ENCODE measurements around the gene NEAT1. TPM values are rescaled to one million over a fixed set of nuclear protein-coding genes. Genes with fewer than 3 reads are reported as not detected.
A peak's percentile ranks its signal among the peaks of the same experiment; 100 is the strongest.

Gene NEAT1
- 100 to 1,000 TPM; 525 to 618 TPM for total RNA-seq

DNA sequence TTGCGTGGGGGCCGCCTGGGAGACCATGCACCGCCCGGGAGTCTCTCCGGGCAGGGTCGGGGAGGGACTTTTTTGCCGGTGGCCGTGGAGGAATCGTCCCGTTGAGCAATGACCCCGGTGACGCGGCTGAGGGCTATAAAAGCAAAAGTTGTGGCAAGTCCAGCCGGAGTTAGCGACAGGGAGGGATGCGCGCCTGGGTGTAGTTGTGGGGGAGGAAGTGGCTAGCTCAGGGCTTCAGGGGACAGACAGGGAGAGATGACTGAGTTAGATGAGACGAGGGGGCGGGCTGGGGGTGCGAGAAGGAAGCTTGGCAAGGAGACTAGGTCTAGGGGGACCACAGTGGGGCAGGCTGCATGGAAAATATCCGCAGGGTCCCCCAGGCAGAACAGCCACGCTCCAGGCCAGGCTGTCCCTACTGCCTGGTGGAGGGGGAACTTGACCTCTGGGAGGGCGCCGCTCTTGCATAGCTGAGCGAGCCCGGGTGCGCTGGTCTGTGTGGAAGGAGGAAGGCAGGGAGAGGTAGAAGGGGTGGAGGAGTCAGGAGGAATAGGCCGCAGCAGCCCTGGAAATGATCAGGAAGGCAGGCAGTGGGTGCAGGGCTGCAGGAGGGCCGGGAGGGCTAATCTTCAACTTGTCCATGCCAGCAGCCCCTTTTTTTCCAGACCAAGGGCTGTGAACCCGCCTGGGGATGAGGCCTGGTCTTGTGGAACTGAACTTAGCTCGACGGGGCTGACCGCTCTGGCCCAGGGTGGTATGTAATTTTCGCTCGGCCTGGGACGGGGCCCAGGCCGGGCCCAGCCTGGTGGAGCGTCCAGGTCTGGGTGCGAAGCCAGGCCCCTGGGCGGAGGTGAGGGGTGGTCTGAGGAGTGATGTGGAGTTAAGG, at the start of gene NEAT1:
NEAT1 (plus strand) TSS at position 166 of the 883 bp plus-strand sequence.
- DNase-seq: peak; percentile 97
- H3K4me3 Mint-ChIP-seq: peak within 1 kb of the TSS; percentile 94
- H3K9me3 Mint-ChIP-seq (ENCODE audit: low read depth): no peaks in the 10 kb centered on the region
- peak; percentile 21 for ATAC-seq
- peak within 1 kb of the TSS; percentile 98 for H3K27ac Mint-ChIP-seq
- peaks cover 2% of the 10 kb centered on the region for H3K27me3 Mint-ChIP-seq
- H3K36me3 Mint-ChIP-seq: peaks cover 54% of the 10 kb centered on the region
- peaks cover 47% of the 10 kb centered on the region for H3K4me1 Mint-ChIP-seq
- CTCF ChIA-PET: interaction anchor here (1.5 to 16.5 kb wide), 2 partner anchors 36 to 81 kb away, joined by 3 to 489 read pairs; partner anchors contain the start of genes FRMD8 and MALAT1

DNA sequence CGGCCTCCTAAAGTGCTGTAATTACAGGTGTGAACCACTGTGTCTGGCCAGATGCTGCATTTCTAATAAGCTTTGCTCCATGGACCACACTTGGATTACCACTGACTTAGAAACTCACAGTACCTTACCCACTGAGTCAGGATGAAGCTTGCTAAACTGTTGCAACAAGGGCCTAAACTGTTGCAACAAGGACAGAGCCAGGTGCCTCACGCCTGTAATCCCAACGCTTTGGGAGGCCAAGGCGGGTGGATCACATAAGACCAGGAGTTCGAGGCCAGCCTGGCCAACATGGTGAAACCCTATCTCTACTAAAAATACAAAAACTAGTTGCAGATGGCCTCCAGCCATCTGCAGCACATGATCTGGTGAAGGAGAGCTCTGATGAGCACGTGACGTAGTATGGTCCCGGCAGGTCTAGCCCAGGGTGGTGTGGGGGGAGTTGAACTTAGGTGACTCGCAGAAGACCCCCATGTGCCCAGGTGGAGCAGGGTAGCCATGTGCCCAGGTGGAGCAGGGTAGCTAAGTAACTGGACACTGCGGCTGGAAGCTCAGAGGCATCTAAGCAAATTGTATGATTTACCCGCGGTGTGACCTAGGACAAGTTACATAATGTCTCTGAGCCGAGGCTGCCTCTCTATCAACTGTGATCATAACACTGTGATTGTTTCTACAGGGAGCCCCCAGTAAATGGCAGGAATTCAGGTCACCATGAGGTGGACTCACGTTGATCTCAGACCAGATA, 48.6 kb upstream of the NEAT1 start:
- Mint-ChIP-seq H3K4me1 (peaks cover 4% of the 10 kb centered on the region), H3K9me3 (ENCODE audit: low read depth) (no peaks in the 10 kb centered on the region), H3K36me3 (no peaks in the 10 kb centered on the region), H3K27me3 (no peaks in the 10 kb centered on the region), H3K27ac (no peak overlapping the region), H3K4me3 (no peak overlapping the region)
- ATAC-seq (no peak), DNase-seq (no peak)
- CTCF ChIA-PET: interaction anchor here (1.1 to 1.2 kb wide), 4 partner anchors 11 to 137 kb away, joined by 3 to 4 read pairs (median 4); no protein-coding TSS in a partner anchor

DNA sequence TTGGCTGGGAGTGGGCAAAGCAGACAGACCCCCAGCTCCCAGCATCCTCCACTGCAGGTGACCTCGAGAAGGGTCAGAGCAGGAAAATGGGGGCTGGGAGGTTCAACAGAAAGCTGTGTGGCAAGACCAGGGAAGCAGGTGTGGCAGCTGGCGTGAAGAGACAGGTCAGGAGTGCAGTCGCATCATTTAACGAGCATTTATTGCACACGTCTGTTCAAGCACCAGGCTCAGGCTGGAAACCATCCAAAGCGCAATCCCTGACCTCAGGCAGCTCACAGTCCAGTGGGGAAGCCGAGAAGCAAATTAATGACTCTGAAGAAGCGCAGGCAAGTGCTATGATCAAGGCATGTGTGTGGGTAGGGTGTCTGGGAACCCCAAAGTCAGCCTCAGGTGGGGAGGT, 47.6 kb upstream of the NEAT1 start:
- H3K27ac Mint-ChIP-seq: no peak overlapping the region
- CTCF ChIA-PET: interaction anchor here (1.1 kb wide), 1 partner anchor 41 kb away, joined by 3 read pairs; no protein-coding TSS in a partner anchor
- H3K4me1 Mint-ChIP-seq: peaks cover 4% of the 10 kb centered on the region
- H3K36me3 Mint-ChIP-seq: no peaks in the 10 kb centered on the region
- no peaks in the 10 kb centered on the region for H3K27me3 Mint-ChIP-seq
- H3K4me3 Mint-ChIP-seq: no peak overlapping the region
- ATAC-seq (no peak), DNase-seq (no peak)
- no peaks in the 10 kb centered on the region for H3K9me3 Mint-ChIP-seq (ENCODE audit: low read depth)

DNA sequence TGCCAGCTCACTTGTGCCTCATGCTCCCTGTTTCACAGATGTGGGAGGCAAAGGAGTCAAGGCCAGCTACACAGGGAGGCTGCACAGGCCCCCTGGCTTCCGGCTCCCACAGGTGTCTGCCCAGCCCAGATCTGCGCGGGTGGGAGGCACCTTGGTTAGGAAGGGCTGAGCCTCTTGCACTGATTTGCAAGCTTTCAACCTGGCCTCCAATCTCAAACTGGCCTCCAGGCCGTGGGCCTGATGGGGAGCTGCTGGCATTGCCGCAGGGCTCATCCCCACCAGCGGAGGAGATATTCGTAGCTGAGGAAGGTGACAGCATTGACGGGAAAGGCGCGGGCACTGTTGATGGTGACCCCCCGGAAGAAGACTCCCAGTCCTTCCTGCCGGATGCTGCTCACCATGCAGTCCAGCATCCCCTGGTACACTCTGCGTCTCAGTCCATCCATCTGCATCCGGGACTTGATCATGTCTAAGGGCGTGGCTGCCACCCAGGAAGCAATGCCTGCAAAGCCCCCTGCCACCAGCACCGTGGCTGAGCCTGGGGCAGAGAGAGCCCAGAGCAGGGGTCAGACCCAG, 46.4 kb upstream of the NEAT1 start:
- Mint-ChIP-seq H3K27me3 (no peaks in the 10 kb centered on the region), H3K36me3 (no peaks in the 10 kb centered on the region), H3K27ac (no peak overlapping the region), H3K4me3 (no peak overlapping the region), H3K9me3 (ENCODE audit: low read depth) (no peaks in the 10 kb centered on the region), H3K4me1 (peaks cover 3% of the 10 kb centered on the region)
- DNase-seq (no peak), ATAC-seq (no peak)
- CTCF ChIA-PET: interaction anchor here (0.7 to 1.1 kb wide), 3 partner anchors 11 to 212 kb away, joined by 3 read pairs; no protein-coding TSS in a partner anchor

DNA sequence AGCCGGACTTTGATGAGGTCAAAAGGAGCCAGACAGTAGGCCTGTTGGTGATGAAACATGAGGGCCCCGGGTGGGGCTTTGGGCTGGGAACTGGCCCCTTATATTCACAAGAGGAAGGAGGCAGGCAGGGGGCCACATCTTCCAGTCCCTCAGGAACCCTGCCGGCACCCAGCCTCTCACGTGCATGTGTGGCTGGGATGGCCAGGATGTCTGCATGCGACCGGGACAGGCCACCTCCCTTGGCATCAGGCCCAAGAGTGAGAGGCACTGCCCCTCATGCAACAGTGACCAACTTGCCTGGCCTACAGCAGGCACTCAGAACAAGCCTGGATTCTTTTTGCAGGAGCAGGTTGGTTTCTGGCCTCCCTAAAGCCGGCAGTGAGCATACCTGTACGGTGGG, 45.6 kb upstream of the NEAT1 start:
- Mint-ChIP-seq H3K27me3 (no peaks in the 10 kb centered on the region), H3K4me1 (peaks cover 10% of the 10 kb centered on the region), H3K4me3 (no peak overlapping the region), H3K9me3 (ENCODE audit: low read depth) (no peaks in the 10 kb centered on the region), H3K27ac (no peak overlapping the region), H3K36me3 (no peaks in the 10 kb centered on the region)
- ATAC-seq: no peak
- CTCF ChIA-PET: no interaction called here
- DNase-seq: no peak

DNA sequence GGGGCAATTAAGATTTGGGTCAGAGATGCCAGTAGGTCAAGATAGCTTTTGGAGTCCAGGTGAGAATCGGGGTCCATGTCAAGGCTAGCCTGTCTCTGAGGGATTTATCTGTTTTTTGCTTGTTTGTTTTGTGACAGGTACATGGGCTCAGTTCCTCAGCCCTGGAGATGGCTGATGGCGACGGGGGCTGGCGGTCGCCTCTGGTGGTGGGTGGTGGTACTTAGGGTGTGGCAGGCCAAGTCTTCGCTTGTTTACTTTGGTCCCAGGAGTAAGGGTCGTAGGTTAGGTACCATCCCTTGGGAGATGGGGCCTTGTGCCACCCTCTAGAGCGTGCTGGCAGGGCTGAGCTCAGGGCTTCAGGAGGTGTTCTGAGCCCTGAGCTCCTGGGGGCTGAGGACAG, 44.8 kb upstream of the NEAT1 start:
- no peak for ATAC-seq
- no peak for DNase-seq
- no peaks in the 10 kb centered on the region for H3K27me3 Mint-ChIP-seq
- CTCF ChIA-PET: interaction anchor here (1.4 to 3.2 kb wide), 4 partner anchors 10 to 133 kb away, joined by 3 to 11 read pairs (median 8); no protein-coding TSS in a partner anchor
- H3K36me3 Mint-ChIP-seq: no peaks in the 10 kb centered on the region
- H3K27ac Mint-ChIP-seq: no peak overlapping the region
- no peak overlapping the region for H3K4me3 Mint-ChIP-seq
- H3K4me1 Mint-ChIP-seq: peaks cover 15% of the 10 kb centered on the region
- no peaks in the 10 kb centered on the region for H3K9me3 Mint-ChIP-seq (ENCODE audit: low read depth)

DNA sequence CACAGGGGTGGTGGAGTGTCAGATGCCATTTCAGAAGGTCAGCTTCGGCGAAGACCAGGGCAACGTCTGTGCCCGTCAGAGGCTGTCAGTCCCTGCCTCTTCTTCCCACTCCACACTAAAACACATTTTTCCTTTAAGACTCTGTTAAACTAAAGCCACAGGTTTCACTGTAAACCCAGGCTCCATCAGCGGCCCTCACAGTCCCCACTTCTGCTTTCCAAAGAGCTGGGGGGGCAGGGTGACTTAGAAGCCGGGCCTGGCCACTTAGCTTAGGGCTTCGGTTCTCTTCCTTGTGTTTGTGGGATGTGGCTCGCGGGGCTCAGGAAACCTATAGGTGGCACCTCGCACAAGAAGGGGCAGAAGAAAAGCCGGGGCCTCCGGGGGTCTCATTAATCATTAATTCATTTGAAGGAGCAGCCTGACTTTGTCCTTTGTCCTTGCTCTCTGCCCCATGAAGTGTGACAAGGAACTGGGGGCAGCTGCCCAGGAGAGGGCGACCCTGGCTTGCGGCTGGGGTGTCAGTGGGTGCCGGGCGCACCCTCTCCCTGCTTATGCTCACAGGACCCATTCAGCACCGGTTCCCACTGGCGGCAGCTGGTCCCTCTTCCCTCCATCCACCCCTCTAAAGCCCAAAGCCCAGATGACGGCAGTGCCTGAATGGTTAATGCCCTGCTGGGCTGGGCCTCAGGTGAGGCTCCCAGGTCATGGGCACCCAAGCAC, 44.2 kb upstream of the NEAT1 start:
- Mint-ChIP-seq H3K36me3 (no peaks in the 10 kb centered on the region), H3K4me3 (no peak overlapping the region), H3K27ac (no peak overlapping the region), H3K4me1 (peaks cover 21% of the 10 kb centered on the region), H3K9me3 (ENCODE audit: low read depth) (no peaks in the 10 kb centered on the region), H3K27me3 (no peaks in the 10 kb centered on the region)
- DNase-seq (no peak), ATAC-seq (no peak)
- CTCF ChIA-PET: interaction anchor here (0.7 to 3.2 kb wide), 9 partner anchors 10 to 162 kb away, joined by 3 to 11 read pairs (median 3); no protein-coding TSS in a partner anchor

DNA sequence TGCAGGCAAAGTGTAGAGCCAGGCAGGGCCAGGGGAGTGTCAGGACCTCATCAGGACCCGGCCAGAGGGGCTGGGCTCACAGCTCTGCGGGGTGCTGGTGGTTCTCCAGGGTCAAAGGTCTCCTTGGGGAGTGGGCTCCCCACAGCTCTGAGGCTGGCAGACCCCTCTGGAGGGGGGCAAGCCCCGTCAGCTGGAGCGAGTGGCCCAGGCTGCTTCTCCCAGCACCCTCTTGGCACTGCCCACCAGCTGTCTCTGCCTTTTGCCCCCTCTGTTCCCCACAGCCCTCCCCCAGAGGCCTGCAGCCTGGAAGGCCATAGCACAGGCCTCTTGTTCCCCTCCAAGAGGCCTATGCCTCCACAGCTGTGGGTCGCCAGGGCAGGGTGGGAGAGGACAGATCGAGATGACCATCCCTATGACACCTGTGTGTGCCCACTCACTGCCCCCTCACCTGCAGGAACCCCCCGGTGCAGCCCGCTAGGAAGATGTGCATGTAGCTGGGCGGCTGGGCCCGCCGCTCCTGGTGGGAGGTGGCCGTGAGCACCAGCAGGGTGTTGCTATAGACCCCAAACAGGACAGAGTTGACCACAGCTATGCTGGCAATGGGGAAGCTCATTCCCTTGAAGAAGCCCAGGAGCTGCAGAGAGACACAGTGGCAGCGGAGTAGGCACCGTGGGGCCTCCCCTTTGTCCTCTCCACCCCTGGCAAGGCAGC, 43.5 kb upstream of the NEAT1 start:
- Mint-ChIP-seq H3K4me1 (peaks cover 26% of the 10 kb centered on the region), H3K4me3 (no peak overlapping the region), H3K27me3 (no peaks in the 10 kb centered on the region), H3K9me3 (ENCODE audit: low read depth) (no peaks in the 10 kb centered on the region), H3K36me3 (no peaks in the 10 kb centered on the region), H3K27ac (no peak overlapping the region)
- CTCF ChIA-PET: interaction anchor here (0.7 to 3.2 kb wide), 9 partner anchors 9 to 162 kb away, joined by 3 to 11 read pairs (median 3); no protein-coding TSS in a partner anchor
- no peak for DNase-seq
- no peak for ATAC-seq

DNA sequence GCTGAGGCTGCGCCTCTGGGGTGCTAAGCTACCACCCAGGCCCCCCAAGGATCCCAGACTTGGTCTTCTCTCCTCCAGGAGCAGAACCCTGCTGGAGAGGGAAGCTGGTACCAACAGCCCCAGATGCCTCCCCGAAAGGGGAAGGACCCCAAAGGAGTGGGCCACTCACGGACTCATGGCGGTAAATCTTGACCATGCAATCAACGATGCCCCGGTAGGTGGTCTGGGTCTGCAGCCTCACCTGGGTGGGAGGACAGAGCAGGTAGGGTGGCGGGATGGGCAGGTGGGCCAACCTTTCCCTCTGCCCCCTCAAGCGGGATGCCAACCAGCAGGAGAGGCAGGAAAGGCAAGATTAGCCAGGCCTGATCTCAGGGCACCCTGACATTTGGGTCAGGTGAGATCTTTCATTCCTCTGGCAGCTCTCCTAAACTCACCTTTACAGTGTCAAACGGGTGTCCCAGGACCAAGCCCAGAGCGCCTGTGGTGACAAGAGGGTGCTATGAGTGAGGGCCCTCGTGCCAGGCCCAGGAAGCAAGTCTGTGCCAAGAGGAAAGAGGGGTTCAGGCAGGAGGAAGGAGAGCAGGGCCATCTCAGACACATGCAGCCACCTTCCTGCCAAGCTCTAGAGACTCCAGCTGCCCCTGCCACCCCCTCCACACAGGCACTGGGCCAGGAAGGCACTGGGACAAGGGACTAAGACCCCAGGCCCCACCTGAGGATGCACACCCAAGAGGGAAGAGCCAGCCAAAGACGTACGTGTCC, 42.7 kb upstream of the NEAT1 start:
- H3K27ac Mint-ChIP-seq: no peak overlapping the region
- CTCF ChIA-PET: interaction anchor here (0.6 to 3.2 kb wide), 5 partner anchors 8 to 131 kb away, joined by 3 to 11 read pairs (median 6); no protein-coding TSS in a partner anchor
- no peaks in the 10 kb centered on the region for H3K27me3 Mint-ChIP-seq
- H3K4me3 Mint-ChIP-seq: peak overlapping the region; percentile 24
- no peak for ATAC-seq
- H3K36me3 Mint-ChIP-seq: no peaks in the 10 kb centered on the region
- H3K4me1 Mint-ChIP-seq: peaks cover 34% of the 10 kb centered on the region
- no peak for DNase-seq
- no peaks in the 10 kb centered on the region for H3K9me3 Mint-ChIP-seq (ENCODE audit: low read depth)

DNA sequence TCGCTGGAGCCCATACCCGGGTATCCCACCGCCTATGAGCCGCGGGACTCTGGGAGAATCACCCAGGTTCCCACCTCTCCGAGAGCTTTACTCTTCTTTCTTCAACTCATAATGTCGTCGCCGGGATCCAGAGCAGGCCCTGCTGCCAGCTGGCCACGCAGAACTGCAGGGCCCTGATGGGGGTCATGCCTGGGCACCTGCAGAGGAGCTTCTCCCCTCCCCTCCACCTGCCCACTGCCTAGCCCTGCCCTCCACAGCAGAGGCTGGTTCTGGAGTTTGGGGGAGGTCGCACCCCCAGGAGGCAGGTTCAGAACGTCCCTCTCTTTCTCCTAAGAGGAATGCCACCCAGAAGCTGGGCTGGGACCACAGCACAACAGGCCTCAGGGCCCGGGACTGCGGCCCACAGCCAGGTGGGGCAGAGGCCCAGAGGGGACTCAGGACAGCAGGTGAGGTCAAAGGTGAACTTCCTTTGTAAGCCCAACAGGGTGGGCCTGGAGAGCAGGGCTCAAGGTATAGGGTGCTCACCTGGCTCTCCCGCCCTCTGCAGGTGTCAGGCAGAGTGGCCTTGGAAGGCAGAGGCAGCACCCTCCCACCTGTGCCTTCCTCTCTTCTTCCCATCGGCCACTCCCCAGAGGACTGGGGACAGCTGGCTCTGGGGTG, 42.0 kb upstream of the NEAT1 start:
- DNase-seq (no peak), ATAC-seq (no peak)
- H3K27me3 Mint-ChIP-seq: no peaks in the 10 kb centered on the region
- H3K9me3 Mint-ChIP-seq (ENCODE audit: low read depth): no peaks in the 10 kb centered on the region
- H3K27ac Mint-ChIP-seq: peak overlapping the region; percentile 98
- CTCF ChIA-PET: interaction anchor here (0.6 to 3.2 kb wide), 9 partner anchors 7 to 130 kb away, joined by 3 to 14 read pairs (median 10); partner anchors contain the start of gene MALAT1
- H3K4me3 Mint-ChIP-seq: peak overlapping the region; percentile 24
- H3K36me3 Mint-ChIP-seq: no peaks in the 10 kb centered on the region
- peaks cover 41% of the 10 kb centered on the region for H3K4me1 Mint-ChIP-seq

DNA sequence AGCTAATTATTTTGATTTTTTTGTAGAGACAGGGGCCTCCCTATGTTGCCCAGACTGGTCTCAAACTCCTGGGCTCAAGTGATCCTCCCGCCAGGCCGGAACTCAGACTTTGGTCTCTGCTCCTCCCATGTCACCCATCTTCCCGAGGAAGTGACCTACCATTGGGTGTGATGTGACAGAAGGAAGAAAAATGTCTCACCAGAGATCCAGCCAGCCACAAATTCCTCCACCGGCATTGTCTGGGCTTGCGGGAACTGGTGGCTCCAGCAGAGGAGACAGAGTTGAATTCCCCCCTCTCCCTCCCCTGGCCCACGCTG, 40.9 kb upstream of the NEAT1 start:
- Mint-ChIP-seq H3K27me3 (no peaks in the 10 kb centered on the region), H3K4me1 (peaks cover 48% of the 10 kb centered on the region), H3K36me3 (no peaks in the 10 kb centered on the region), H3K9me3 (ENCODE audit: low read depth) (no peaks in the 10 kb centered on the region), H3K4me3 (peak overlapping the region; percentile 80), H3K27ac (peak overlapping the region; percentile 98)
- DNase-seq (no peak), ATAC-seq (peak; percentile 2)
- CTCF ChIA-PET: interaction anchor here (0.6 to 3.5 kb wide), 13 partner anchors 13 to 165 kb away, joined by 3 to 22 read pairs (median 4); partner anchors contain the start of gene MALAT1

Measured in activated CD8-positive, alpha-beta memory T cell treated with anti-CD3 and anti-CD28 coated beads, Interleukin-2, amount 10 ng/mL, durations not matched to agents 7 days and 5 days (primary cell).